ENCODE measurements around the gene NFASC.

NFASC gene

GRCh38 chr1:205043866-205044265 is 173.2 kb downstream of the NFASC start:
- no peak for DNase-seq

GRCh38 chr1:205044741-205045140 is 174.1 kb downstream of the NFASC start:
- DNase-seq, result no peak

- DNase-seq, result no peak
Observed at GRCh38 chr1:205045146-205045545, 174.5 kb downstream of the NFASC start.

- no peak for DNase-seq
Observed at GRCh38 chr1:205046870-205047269, 176.2 kb downstream of the NFASC start.

- DNase-seq, result no peak
Observed at GRCh38 chr1:205047764-205048231, 177.1 kb downstream of the NFASC start.

GRCh38 chr1:205048382-205048781 is 177.7 kb downstream of the NFASC start:
- no peak for DNase-seq

- DNase-seq, result no peak
Observed at GRCh38 chr1:205049479-205049878, 178.8 kb downstream of the NFASC start.

GRCh38 chr1:205052690-205053089 is 182.0 kb downstream of the NFASC start:
- no peak for DNase-seq

GRCh38 chr1:205053296-205053695 is 182.6 kb downstream of the NFASC start:
- no peak for DNase-seq

GRCh38 chr1:205054013-205054412 is 183.4 kb downstream of the NFASC start:
- DNase-seq, result no peak

GRCh38 chr1:205056188-205056611 is 185.5 kb downstream of the NFASC start:
- no peak for DNase-seq

- DNase-seq, result no peak
Observed at GRCh38 chr1:205056956-205057568, 186.4 kb downstream of the NFASC start.

GRCh38 chr1:205057808-205058575 is 187.3 kb downstream of the NFASC start:
- DNase-seq, result no peak

- DNase-seq, result no peak
Observed at GRCh38 chr1:205058853-205059252, 188.2 kb downstream of the NFASC start.

- DNase-seq, result no peak
Observed at GRCh38 chr1:205059660-205060059, 189.0 kb downstream of the NFASC start.

GRCh38 chr1:205060746-205061145 is 190.1 kb downstream of the NFASC start:
- DNase-seq, result no peak

- no peak for DNase-seq
Observed at GRCh38 chr1:205061227-205061626, 190.6 kb downstream of the NFASC start.

GRCh38 chr1:205061665-205062069 is 191.0 kb downstream of the NFASC start:
- peak; percentile 62 for DNase-seq

- no peak for DNase-seq
Observed at GRCh38 chr1:205062319-205062718, 191.7 kb downstream of the NFASC start.

- no peak for DNase-seq
Observed at GRCh38 chr1:205062895-205063294, 192.2 kb downstream of the NFASC start.

- no peak for DNase-seq
Observed at GRCh38 chr1:205064301-205064700, 193.6 kb downstream of the NFASC start.

GRCh38 chr1:205064741-205065316 is 194.2 kb downstream of the NFASC start:
- DNase-seq, result no peak

- no peak for DNase-seq
Observed at GRCh38 chr1:205065666-205066065, 195.0 kb downstream of the NFASC start.

Measured in T-helper 9 cell (primary cell).